GM21367 (cell line): ENCODE data around the gene GGTLC1.

ENCODE experiments used
- ATAC-seq: cut with Tn5 transposase; IDR thresholded peaks from one replicate; pipeline ENCODE4 v1.9.1; 2021; ENCODE audit not compliant: unreplicated experiment

Gene GGTLC1

DNA sequence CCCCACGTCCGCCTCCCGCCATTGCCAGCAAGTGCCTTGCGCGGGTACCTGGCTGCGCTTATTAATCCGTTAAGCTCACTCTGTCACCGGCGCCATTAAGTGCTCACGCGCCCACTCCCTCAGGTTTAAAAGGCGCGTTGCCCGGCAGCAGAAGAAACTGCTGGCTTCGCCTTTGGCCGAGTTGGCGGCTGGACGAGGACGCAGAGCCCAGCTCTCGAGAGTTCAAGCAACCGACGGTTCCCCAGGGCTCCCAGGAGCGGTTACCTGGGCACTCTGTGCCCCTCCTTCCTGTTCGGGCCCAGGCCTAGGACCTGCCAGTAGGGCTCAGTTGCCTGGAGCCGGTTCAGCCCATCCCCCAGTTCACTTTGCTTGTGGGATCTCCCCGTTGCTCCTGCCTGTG is at the start of gene GGTLC1:
Gene GGTLC1, minus strand, starts transcription at position 219 of the 400 bp plus-strand sequence. CDS start 2,168 bp downstream, outside the sequence.
- ATAC-seq = no peak

DNA sequence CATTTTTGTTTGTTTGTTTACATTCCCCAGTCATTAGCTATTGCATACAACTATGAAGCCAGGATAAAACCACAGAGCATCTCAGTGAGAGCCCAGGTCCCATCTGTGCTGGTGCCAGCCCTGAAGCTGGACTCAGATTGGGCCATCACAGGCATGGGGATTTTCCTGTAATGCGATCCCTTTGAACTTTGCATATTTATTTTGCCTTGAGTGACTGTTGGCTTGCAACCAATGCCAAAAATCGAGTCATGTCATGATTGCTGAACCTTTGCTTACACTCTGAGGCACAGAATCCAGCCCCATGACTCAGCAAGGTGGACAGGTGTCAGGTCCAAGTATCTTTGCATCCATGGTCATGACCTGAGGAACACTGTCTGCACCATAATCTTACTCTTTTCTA is 46.2 kb upstream of the GGTLC1 start:
- no peak for ATAC-seq

DNA sequence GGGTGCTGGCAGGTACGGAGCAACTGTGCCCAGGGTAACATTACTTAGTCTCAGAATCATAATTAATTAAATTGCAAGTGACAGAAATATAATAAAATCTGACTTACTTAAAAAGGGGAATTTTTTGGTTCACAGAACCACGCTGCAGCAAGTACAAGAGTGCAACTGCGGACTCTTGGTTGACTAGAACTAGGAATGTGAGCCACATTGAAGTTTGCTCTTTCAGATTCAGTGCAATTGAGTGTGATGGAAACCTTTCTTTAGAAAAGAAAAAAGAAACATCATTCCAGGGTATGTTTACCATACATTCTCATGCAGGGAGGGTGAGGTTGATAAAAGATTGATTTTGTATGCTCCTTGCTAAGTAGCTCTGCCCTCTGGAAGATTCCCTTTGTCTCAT is 45.0 kb upstream of the GGTLC1 start:
- ATAC-seq = no peak

DNA sequence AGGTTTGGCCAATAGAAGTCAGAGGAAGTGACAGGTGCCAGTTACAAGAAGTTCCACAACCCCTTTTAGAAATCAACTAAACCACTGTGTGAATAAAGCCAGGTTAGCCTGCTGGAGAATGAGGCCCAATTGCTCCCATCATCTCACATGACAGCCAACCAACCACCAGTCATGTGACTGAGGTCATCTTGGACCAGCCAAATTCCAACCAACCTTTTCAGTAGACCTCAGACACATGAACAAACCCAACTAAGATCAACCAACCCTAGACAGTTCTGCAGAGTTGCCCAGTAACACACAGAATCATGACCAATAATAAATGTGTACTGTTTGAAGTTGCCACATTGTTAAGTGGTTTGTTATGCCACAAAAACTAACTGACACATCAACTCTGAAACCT is 44.6 kb upstream of the GGTLC1 start:
- ATAC-seq = no peak

DNA sequence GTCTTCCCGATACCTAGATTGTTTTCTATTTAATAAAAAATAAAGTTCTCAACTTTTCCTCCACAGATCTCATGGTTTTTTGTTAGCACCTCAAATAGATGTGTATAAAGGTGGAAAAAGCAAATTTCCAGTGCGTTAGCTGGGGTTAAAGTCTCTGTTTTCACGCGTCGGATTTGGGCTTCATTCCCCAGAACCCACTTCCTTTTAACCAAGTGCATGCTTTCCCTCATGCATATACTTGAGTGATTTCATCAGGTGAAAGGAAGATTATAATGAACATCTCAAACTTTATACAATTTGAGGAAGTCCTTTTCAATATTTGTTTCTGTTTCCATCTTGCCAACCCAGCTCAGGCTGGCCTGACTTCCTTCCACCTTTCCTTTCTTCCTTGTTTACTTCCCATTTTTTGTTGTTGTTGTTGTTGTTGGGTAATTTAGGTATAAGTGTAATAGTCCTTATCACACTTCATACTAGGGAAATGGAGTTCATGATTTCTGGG is 43.9 kb upstream of the GGTLC1 start:
- ATAC-seq = no peak

DNA sequence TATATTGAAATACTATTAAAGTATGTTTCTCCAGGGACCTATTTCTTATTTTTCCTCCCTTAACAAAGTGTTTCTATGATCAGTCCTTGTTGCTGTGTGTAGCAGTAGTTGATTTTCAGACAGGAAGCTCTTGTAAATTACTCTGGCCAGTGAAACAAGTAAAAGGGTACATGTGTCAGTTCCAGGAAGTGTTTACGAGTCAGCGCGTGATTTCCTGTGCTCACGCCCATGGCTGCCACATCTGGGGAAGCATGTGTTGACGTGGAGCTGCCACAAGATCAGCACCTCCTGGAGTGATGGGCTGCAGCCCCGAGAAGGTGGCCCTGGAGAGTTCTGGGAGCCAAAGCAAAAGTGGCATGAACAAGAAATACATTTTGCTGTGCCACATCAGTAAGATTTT is 38.6 kb upstream of the GGTLC1 start:
- ATAC-seq = peak; percentile 85

DNA sequence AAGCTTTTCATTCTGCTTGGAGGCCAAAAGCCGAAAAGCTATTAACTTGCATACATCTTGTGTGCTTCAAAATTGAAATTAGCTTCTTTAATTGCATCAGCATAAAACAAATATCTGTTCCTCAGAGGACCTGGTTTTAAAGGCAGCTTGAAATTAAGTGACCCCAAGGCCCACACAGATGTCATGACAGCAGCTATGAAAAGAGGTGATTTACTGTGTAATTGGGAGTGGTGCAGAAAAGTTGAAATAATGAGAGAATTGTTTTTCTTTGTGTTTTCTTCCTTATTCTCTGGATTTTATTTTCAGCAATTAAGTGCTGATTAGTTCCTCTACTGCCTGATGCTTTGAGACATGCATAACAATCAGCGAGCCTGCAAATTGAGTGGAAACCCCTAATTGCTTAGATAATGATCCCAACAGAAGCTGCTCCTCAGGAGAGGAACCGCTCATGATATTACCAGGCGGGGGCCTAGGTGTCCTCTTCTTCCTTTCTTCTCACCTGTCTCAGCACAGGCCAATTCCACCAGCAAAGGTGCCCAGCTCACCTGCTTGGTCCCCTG is 34.1 kb upstream of the GGTLC1 start:
- no peak for ATAC-seq

DNA sequence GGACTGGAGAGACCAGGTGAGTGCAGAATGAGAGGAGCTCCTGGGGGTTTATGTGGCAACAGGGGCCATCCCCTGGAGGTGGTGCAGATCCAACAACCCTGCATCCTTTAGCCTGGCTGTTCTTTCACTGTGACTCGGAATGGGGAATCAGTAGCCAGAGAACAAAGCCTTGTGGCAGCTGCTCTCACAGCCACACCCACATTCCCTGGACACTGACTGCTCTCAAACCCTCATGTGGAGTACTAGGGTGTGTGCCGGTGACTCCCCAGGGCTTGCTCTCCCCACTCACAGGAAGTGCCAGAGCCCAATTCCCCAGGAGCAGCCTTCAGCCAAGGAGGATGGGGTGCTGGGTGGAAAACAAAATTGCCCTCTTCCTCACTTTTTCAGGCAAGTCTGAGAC is 30.2 kb upstream of the GGTLC1 start:
- ATAC-seq = no peak

DNA sequence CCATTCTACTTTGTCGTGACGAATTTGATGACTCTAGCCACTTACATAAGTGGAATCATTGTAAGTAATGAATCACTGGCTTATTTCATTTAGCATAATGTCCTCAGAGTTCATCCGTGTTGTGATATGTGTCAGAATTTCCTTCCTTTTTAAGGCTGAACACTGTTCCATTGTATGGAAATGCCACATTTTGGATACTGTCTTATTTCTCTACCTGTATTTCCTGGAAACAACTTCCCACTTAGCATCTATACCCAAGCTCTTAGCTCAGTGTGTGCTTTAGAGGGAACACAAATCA is 28.8 kb upstream of the GGTLC1 start:
- no peak for ATAC-seq

DNA sequence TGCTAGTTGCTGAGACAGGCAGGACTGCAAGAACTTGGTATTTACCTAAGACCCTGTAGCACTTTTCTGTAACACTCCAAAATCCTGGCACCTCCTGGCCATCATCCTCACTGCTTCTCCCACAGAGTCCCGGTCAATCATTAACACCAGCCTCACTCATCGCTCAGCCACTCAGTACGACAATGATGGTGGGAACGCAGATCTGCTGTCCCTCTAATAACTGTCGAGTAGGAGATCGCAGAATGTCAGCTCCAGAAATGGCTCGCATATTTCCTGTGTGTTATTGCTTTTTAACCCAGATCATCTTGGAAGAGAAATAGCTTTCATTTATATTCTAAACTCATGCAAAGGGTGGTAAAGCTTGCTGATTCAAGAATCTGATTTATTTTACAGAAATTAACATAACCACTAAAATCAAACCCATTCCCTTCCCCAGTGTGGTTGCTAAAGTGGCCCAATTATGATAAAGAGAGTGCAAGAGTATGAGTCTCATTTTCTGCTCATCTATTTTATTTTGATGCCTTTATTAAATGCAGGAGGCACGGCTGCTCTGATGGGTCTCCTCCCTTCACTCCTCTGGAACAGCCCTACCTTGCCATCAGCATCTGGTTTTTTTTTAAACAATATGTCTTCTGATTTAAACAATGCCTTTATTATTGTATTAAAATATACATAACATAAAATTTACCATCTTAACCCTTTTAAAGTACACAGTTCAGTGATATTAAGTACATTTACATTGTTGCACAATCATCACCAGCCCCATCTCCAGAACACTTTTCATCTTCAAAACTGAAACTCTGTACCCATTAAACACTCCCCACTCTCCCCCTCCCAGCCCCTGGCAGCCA is 28.3 kb upstream of the GGTLC1 start:
- no peak for ATAC-seq

DNA sequence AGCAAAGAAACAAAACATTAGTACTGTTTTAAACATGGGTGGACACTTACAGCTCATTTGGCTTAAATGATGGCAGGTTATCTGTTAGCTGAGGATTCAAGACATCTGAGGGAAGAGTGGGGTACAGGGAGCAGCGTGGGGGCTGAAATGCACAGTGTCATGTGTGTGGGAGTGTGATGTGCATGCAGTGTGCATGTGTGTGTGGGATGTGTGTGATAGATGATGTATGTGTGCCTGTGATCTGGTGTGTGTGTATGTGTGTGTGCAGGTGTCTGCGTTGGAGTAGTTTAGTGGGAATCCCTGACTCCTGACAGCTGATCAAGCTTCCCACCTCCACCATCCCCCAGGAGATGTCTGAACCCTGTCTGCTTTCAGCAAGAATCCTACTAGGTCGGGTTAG is 25.4 kb upstream of the GGTLC1 start:
- ATAC-seq = no peak

DNA sequence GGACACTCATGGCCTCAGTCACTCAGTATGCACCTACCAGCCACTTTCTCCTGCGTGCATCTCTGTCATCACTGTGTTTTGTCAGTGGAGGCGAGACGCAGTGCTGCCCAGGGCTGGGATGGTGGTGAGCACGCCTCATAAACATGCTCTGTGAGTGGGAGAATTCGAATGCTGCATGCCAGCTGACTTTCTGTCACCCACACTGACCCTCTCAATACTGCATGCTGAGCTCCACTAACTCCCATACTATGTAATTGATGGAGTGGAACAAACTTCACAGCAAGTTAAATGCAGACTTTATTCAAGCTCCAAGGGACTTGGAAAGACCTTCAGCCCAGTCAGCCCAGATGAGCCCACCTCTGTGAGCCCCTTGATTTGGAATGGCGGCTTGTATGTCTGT is 22.7 kb upstream of the GGTLC1 start:
- ATAC-seq = no peak

DNA sequence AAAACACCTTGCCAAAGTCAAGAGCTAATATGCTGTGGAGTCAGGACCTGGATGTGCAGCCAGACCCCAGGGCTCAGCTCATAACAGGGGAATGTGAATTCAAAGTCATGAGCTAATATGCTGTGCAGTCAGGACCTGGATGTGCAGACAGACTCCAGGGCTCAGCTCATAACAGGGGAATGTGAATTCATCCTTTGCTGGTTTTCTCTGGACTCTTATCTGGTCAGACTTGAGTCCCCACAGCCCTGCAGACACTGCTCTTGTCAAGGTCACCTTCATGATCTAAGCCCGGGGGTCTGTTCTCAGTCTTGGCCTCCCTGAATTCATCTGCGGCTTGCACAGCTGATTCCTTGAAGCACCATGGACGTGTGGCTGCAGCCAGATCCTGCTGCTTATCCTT is 19.2 kb upstream of the GGTLC1 start:
- no peak for ATAC-seq

DNA sequence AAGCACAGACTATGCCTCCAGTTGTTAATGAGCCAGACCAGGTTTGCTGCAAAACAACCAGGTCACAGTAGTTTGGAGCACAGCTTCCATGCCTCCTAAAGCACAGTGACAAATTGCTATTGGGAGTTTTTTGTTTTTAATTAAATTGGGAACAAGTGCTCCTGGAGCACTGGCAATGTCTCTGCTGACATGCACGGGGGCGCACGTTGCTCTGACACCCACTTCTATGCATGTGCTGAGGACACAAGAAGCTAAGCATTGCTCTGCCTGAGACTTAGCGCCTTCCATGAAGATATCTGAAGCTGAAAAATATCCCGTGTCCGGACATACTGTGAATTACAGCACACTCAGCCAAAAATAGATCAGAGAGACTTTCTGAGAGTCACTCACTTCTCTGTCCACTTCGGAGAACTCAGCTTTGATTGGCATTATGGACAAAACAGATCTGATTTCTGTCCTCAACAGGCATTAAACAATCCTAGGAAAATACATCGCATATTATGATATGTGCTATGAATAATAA is 18.6 kb upstream of the GGTLC1 start:
- no peak for ATAC-seq

DNA sequence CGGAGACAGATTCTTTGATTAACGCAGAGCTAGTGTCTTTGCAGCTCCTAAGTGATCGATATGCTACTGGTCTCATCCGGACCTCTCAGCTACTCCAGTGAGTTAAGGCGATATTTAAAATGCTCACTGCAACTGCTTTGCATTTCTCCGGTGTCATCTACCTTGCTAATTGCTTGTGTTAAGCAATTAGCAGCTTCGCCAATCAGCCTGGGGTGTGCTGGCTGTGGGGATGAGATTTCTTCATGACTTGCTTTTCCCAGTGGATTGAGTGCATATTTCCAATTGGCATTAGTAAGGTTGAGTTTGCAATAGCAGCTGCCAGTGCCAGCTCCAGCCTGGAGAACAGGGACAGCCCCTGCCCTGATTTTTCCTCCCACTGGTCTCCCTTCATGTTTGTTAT is 18.0 kb upstream of the GGTLC1 start:
- ATAC-seq = no peak

DNA sequence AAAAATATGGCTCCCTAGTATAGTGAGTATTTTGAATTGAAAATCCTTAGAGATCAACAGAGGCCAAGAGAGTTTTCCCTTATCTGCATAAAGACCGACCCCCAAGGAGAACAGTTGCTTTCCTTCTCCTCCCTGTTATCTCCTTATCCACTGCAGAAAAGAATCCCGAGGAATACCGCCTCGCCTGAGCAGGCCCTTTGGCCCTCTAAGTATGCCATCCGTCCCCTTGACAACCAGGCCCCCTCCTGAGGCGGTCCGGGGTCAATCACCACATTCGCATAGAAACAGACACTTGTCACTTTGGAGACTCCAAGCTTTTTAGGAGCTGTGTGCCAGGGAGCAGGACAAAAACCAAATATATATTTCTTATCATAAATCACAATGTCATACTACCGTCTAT is 15.9 kb upstream of the GGTLC1 start:
- no peak for ATAC-seq

DNA sequence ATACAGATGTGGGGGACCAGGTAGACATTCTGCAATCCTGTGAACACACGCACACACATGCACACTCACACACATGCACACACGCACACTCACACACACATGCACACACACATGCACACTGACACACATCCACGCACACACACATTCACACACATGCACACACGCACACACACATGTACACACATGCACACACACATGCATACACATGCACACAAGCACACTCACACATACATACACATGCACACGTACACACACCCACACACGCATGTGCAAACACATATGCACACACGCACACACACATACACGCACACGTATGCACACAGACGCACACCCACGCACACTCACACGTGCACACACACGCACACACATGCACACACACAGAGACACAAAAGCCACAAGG is 14.3 kb upstream of the GGTLC1 start:
- no peak for ATAC-seq

DNA sequence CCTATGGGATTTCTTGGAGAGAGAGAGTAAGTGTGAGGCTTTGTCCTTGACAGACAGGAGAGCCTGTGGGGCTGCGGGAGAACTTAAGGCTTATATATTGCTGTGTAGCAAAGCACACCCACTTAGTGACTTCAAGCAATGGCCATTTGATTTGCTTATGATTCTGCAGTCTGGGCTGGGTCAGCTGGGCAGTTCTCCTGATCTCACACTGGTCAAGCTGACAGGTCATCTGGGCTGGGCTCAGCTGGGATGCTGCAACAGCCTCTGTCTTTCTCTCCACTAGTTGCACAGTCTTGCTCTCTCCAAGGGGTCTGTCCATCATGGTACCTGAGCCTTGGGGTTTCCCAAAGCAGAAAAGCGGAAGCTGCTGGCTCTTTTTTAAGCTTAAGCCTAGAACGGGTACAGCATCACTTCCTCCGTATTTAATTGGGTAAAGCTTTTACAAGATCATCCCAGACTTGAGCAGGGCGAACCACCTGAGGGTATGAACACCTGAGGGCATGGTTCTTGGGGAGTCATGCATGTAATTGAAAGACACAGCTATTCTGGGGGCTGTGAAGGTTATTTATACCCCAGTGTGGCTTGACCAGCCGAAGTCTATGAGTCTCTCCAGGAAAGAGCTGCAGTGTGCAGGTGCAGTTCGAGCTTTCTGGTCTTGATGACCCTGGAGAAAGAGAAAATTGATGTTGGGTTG is 13.3 kb upstream of the GGTLC1 start:
- no peak for ATAC-seq

DNA sequence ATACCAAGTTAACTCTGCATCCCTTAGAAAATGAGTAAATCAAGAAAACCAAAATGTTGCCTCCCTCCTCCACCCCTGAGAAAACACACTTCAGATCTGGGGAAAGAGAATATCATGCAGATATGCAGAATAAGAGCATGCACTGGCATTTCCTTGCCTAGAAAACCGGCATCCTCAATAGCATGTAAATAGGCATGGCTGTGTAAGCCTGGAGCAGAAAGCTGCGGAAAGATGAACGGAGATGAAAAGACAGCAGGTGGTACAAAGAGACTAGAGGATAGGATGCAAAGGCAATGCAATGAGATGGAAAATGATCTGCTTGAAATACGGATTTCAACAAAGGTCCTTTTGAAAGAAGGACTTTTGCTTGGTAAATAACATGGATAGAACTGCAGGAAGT is 10.3 kb upstream of the GGTLC1 start:
- no peak for ATAC-seq

DNA sequence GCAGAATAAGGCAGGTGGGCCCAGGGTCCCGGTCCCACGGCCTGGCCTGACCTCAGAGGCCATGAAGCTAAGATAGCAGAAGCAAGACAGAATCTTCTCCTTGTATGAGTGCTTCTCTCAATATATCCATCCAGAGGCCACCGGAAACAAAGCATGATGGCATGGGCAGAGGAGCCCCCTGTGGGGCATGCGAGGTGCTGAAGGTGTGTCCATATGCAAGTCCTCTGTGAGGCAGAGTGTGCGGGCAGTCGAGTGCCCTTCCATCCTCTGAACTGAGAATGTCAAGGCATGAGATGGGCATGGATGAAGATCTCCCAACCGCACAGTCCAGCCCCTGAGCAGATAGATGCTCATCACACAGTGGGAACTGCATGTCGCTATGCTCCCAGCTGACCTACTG is 9.8 kb upstream of the GGTLC1 start:
- no peak for ATAC-seq

DNA sequence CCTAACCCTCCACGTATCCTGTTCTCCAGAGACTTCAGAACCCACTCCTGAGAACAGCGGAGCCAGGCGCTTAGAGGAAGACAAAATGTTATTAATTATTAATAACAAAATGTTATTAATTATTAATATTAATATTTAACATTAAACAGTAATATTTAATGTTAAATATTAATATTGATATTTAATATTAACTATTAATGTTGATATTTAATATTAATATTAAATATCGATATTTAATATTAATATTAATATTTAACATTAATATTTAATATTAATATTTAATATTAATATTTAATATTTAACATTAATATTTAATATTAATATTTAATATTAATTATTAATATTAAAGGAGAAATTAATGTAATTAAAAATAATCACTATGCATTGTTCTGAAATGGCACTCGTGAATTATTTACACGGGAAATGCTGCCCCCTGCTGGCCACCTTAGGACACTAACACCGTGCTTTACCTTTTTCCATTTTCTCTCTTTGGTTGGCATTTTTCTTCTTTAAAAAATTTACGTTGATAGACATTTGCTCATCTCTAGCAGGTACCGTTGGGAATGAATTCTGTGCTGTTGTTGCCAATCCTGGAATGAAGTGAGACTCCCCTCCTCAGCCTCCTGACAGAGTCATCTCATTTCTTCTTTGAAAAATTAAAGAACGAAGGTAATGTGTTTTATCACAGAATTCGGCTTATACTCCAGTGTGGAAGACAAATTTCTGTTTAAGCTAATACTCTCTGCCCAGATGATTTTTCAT is 7.5 kb upstream of the GGTLC1 start:
- no peak for ATAC-seq
